ENCODE measurements around the gene MTSS2.

GRCh38 chr16:70651524-70651923 is 34.3 kb downstream of the MTSS2 start:
- TF ChIP-seq, protein P1, sequence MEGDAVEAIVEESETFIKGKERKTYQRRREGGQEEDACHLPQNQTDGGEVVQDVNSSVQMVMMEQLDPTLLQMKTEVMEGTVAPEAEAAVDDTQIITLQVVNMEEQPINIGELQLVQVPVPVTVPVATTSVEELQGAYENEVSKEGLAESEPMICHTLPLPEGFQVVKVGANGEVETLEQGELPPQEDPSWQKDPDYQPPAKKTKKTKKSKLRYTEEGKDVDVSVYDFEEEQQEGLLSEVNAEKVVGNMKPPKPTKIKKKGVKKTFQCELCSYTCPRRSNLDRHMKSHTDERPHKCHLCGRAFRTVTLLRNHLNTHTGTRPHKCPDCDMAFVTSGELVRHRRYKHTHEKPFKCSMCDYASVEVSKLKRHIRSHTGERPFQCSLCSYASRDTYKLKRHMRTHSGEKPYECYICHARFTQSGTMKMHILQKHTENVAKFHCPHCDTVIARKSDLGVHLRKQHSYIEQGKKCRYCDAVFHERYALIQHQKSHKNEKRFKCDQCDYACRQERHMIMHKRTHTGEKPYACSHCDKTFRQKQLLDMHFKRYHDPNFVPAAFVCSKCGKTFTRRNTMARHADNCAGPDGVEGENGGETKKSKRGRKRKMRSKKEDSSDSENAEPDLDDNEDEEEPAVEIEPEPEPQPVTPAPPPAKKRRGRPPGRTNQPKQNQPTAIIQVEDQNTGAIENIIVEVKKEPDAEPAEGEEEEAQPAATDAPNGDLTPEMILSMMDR (conservative IDR thresholded peaks at IDR 0.05), result no peak
- TF ChIP-seq EZH2 (IDR thresholded peaks at IDR 0.05; ENCODE audit: low read depth), result no peak

Data from PC-9 (cell line).